ENCODE data around the gene F2.

The F2 gene

GRCh38 chr11:46724088-46724487, 5.1 kb downstream of the F2 start:
- no peak overlapping the region for H3K4me3 ChIP-seq (ENCODE audit: low read depth, low read length)
- TF ChIP-seq, protein P1, sequence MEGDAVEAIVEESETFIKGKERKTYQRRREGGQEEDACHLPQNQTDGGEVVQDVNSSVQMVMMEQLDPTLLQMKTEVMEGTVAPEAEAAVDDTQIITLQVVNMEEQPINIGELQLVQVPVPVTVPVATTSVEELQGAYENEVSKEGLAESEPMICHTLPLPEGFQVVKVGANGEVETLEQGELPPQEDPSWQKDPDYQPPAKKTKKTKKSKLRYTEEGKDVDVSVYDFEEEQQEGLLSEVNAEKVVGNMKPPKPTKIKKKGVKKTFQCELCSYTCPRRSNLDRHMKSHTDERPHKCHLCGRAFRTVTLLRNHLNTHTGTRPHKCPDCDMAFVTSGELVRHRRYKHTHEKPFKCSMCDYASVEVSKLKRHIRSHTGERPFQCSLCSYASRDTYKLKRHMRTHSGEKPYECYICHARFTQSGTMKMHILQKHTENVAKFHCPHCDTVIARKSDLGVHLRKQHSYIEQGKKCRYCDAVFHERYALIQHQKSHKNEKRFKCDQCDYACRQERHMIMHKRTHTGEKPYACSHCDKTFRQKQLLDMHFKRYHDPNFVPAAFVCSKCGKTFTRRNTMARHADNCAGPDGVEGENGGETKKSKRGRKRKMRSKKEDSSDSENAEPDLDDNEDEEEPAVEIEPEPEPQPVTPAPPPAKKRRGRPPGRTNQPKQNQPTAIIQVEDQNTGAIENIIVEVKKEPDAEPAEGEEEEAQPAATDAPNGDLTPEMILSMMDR (IDR thresholded peaks at IDR 0.05; ENCODE audit: low read depth, low read length) = no peak
- DNase-seq (ENCODE audit: low read depth) = peak; percentile 26

- DNase-seq (ENCODE audit: low read depth) = no peak
- TF ChIP-seq MYC (IDR thresholded peaks at IDR 0.05; ENCODE audit: low read depth, low read length) (no peak), POLR2A (IDR thresholded peaks at IDR 0.05; ENCODE audit: extremely low read depth, insufficient read length) (no peak), MAX (IDR thresholded peaks at IDR 0.05; ENCODE audit: low read depth, low read length) (no peak)
- TF ChIP-seq, protein P1 (IDR thresholded peaks at IDR 0.05; ENCODE audit: low read depth, low read length) = no peak
- no peak overlapping the region for H3K4me3 ChIP-seq (ENCODE audit: low read depth, low read length)
Measured at GRCh38 chr11:46725338-46726205, 6.6 kb downstream of the F2 start.

DNA sequence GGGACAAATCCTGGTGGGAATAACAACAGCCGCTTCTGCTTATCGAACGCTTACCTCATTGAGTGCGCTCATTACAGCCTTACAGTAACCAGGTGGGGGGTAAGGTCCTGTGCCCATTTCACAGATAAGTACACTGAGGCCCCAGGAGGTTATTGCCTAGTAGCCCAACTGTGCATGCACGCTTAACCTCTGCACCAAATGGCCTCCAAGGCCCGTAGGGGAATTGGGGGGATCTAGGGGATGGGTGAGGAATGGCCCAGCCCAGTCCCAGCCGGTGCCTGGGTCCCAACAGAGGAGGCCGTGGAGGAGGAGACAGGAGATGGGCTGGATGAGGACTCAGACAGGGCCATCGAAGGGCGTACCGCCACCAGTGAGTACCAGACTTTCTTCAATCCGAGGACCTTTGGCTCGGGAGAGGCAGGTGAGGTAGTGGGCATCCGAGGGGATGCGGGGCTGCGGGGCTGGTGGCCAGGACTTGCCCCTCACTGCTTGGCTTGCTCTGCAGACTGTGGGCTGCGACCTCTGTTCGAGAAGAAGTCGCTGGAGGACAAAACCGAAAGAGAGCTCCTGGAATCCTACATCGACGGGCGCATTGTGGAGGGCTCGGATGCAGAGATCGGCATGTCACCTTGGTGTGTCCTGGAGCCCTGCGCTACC, 7.3 kb downstream of the F2 start:
- no peak for DNase-seq (ENCODE audit: low read depth)
- no peak overlapping the region for H3K4me3 ChIP-seq (ENCODE audit: low read depth, low read length)
- TF ChIP-seq, protein P1 (IDR thresholded peaks at IDR 0.05; ENCODE audit: low read depth, low read length) = no peak
- TF ChIP-seq POLR2A (IDR thresholded peaks at IDR 0.05; ENCODE audit: extremely low read depth, insufficient read length) (no peak), MYC (IDR thresholded peaks at IDR 0.05; ENCODE audit: low read depth, low read length) (no peak), MAX (IDR thresholded peaks at IDR 0.05; ENCODE audit: low read depth, low read length) (no peak)

DNA sequence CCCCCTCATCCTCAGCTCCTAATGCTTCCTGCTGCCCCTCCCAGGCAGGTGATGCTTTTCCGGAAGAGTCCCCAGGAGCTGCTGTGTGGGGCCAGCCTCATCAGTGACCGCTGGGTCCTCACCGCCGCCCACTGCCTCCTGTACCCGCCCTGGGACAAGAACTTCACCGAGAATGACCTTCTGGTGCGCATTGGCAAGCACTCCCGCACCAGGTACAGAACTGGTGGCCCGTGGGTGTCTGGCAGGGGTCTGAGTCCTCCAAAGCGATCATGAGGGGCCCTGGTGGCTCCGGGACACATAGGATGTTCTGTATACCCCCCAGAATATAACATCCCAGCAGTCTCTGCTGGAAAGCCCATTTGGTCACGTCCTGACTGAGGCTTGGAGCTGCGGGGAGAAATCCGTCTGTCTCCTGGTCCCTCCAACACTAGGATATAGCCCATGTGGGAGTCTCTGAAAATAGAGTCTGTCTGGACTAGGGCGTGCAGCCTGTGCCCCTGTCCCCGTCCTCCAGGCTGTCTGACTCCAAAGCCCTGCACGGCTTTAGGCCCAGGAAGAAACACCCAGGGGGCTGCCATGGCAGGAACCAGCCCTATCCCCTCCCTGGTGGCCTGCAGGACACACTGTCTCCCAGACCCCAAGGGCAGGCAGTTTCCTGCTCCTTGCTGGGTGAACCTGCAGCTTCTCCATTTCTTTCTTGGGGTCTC, 9.1 kb downstream of the F2 start:
- DNase-seq (ENCODE audit: low read depth) = no peak
- TF ChIP-seq, protein P1 (IDR thresholded peaks at IDR 0.05; ENCODE audit: low read depth, low read length) = no peak
- no peak for TF ChIP-seq POLR2A (IDR thresholded peaks at IDR 0.05; ENCODE audit: extremely low read depth, insufficient read length)
- no peak for TF ChIP-seq MYC (IDR thresholded peaks at IDR 0.05; ENCODE audit: low read depth, low read length)
- no peak for TF ChIP-seq MAX (IDR thresholded peaks at IDR 0.05; ENCODE audit: low read depth, low read length)
- H3K4me3 ChIP-seq (ENCODE audit: low read depth, low read length) = no peak overlapping the region

DNA sequence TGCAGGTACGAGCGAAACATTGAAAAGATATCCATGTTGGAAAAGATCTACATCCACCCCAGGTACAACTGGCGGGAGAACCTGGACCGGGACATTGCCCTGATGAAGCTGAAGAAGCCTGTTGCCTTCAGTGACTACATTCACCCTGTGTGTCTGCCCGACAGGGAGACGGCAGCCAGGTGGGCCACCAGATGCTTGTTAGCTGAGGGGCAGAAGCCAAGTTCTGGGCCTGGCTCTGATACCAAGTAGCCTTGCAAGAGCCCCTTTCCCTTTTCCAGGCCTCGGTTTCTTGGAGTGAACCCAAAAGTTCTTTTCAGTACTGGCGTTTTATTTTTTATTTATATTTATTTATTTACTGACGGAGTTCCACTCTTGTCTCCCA, 9.6 kb downstream of the F2 start:
- no peak overlapping the region for H3K4me3 ChIP-seq (ENCODE audit: low read depth, low read length)
- TF ChIP-seq, protein P1 (IDR thresholded peaks at IDR 0.05; ENCODE audit: low read depth, low read length) = no peak
- TF ChIP-seq MAX (IDR thresholded peaks at IDR 0.05; ENCODE audit: low read depth, low read length) (no peak), MYC (IDR thresholded peaks at IDR 0.05; ENCODE audit: low read depth, low read length) (no peak), POLR2A (IDR thresholded peaks at IDR 0.05; ENCODE audit: extremely low read depth, insufficient read length) (no peak)
- DNase-seq (ENCODE audit: low read depth) = no peak
